ENCODE results near the gene RNF150.

The RNF150 gene

GRCh38 chr4:140971077-140971792 is 162.0 kb downstream of the RNF150 start:
- Histone ChIP-seq H3K4me1 (ENCODE audit: control insufficient read depth in 1 of 2, insufficient read depth in 1 of 2, low read depth in 1 of 2, low read length in 1 of 2) (no peaks in the 10 kb centered on the region), H3K36me3 (no peaks in the 10 kb centered on the region), H3K27ac (no peak overlapping the region), H3K9me3 (no peaks in the 10 kb centered on the region), H3K4me3 (ENCODE audit: low read depth in 1 of 2, low read length in 1 of 2) (no peak overlapping the region), H3K27me3 (no peaks in the 10 kb centered on the region)
- no peak for TF ChIP-seq CTCF (IDR thresholded peaks at IDR 0.05)

- Histone ChIP-seq H3K27me3 (no peaks in the 10 kb centered on the region), H3K4me3 (ENCODE audit: low read depth in 1 of 2, low read length in 1 of 2) (no peak overlapping the region), H3K4me1 (ENCODE audit: control insufficient read depth in 1 of 2, insufficient read depth in 1 of 2, low read depth in 1 of 2, low read length in 1 of 2) (no peaks in the 10 kb centered on the region), H3K36me3 (no peaks in the 10 kb centered on the region), H3K9me3 (no peaks in the 10 kb centered on the region), H3K27ac (no peak overlapping the region)
- TF ChIP-seq CTCF (IDR thresholded peaks at IDR 0.05) = no peak
These were observed 164.0 kb downstream of the RNF150 start for GRCh38 chr4:140969296-140969695.

- no peak overlapping the region for H3K4me3 ChIP-seq (ENCODE audit: low read depth in 1 of 2, low read length in 1 of 2)
- H3K4me1 ChIP-seq (ENCODE audit: control insufficient read depth in 1 of 2, insufficient read depth in 1 of 2, low read depth in 1 of 2, low read length in 1 of 2) = no peaks in the 10 kb centered on the region
- TF ChIP-seq CTCF (IDR thresholded peaks at IDR 0.05) = no peak
- H3K27ac ChIP-seq = no peak overlapping the region
- no peaks in the 10 kb centered on the region for H3K9me3 ChIP-seq
- H3K27me3 ChIP-seq = no peaks in the 10 kb centered on the region
- no peaks in the 10 kb centered on the region for H3K36me3 ChIP-seq
These were observed 164.9 kb downstream of the RNF150 start for GRCh38 chr4:140968371-140968770.

GRCh38 chr4:140963883-140964282 is 169.4 kb downstream of the RNF150 start:
- no peaks in the 10 kb centered on the region for H3K9me3 ChIP-seq
- no peaks in the 10 kb centered on the region for H3K4me1 ChIP-seq (ENCODE audit: control insufficient read depth in 1 of 2, insufficient read depth in 1 of 2, low read depth in 1 of 2, low read length in 1 of 2)
- no peaks in the 10 kb centered on the region for H3K27me3 ChIP-seq
- H3K27ac ChIP-seq = no peak overlapping the region
- TF ChIP-seq CTCF (IDR thresholded peaks at IDR 0.05) = no peak
- no peaks in the 10 kb centered on the region for H3K36me3 ChIP-seq
- no peak overlapping the region for H3K4me3 ChIP-seq (ENCODE audit: low read depth in 1 of 2, low read length in 1 of 2)

- Histone ChIP-seq H3K27ac (no peak overlapping the region), H3K4me3 (ENCODE audit: low read depth in 1 of 2, low read length in 1 of 2) (no peak overlapping the region), H3K9me3 (no peaks in the 10 kb centered on the region), H3K36me3 (no peaks in the 10 kb centered on the region), H3K4me1 (ENCODE audit: control insufficient read depth in 1 of 2, insufficient read depth in 1 of 2, low read depth in 1 of 2, low read length in 1 of 2) (no peaks in the 10 kb centered on the region), H3K27me3 (no peaks in the 10 kb centered on the region)
- no peak for TF ChIP-seq CTCF (IDR thresholded peaks at IDR 0.05)
These were observed 177.6 kb downstream of the RNF150 start for GRCh38 chr4:140955641-140956040.
